ENCODE data around the gene C1GALT1.

C1GALT1 gene

GRCh38 chr7:7202375-7202720, 20.0 kb downstream of the C1GALT1 start:
- DNase-seq: no peak

GRCh38 chr7:7203813-7204575, 21.6 kb downstream of the C1GALT1 start:
- no peak for DNase-seq

DNA sequence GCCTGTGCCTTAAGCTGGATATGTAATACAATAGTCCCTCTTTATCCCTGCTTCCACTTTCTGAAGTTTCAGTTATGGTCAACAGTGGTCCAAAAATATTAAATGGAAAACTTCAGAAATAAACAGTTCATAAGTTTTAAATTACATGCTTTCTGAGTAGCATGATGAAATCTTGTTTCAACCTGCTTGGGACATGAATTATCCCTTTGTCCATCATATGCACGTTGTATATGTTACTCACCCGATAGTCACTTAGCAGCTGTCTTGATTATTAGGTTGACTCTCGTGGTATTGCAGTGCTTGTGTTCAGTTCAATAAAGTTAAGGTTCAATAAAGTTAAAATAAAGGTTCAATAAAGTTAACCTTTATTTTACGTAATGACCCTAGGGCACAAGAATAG, 25.5 kb downstream of the C1GALT1 start:
- no peak for DNase-seq

DNA sequence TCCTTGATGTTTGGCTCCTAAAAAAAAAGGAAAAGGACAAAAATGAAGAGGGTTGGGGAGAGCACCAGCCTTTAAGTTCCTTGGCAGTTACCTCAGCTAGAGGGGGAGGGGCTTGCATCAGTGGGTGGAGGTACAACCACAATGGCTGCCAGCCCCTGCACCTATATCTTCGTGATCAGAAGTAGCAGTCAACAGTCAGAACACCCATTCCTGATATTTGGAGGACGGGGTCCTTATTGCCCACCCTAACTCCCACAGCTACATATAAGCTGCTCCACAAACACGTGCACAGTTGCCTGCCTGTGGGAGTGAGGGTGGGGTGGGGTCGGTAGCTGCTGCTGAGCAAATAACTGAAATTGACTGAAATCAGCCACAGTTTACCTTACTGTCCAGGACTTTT, 26.2 kb downstream of the C1GALT1 start:
- no peak for DNase-seq

GRCh38 chr7:7209412-7210050, 27.2 kb downstream of the C1GALT1 start:
- DNase-seq: no peak

GRCh38 chr7:7210475-7211237, 28.3 kb downstream of the C1GALT1 start:
- DNase-seq: no peak

GRCh38 chr7:7212612-7213011, 30.3 kb downstream of the C1GALT1 start:
- no peak for DNase-seq

GRCh38 chr7:7214398-7215347, 32.3 kb downstream of the C1GALT1 start:
- no peak for DNase-seq

DNA sequence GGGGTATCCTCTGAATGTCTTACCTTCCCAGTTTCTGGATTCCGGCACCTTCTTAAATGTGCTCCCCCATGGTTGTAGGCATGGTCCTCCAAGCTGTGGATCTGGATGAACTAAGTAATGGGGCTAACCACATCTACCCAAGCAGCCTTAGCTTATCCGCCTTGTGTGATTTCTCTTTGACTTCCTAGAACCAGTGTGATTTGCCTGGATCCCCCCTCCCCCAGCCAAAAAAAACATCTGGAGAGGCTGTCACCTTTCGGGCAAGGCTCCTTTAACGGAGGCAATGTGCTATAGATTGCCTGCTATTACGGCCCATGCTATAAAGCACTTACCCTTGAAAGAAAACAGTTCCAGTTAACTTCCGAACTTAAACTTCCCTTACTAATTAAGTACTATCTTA, 33.9 kb downstream of the C1GALT1 start:
- no peak for DNase-seq

- DNase-seq: no peak
Observed at GRCh38 chr7:7219216-7219615, 36.9 kb downstream of the C1GALT1 start.

GRCh38 chr7:7220821-7221220, 38.5 kb downstream of the C1GALT1 start:
- DNase-seq: no peak

DNA sequence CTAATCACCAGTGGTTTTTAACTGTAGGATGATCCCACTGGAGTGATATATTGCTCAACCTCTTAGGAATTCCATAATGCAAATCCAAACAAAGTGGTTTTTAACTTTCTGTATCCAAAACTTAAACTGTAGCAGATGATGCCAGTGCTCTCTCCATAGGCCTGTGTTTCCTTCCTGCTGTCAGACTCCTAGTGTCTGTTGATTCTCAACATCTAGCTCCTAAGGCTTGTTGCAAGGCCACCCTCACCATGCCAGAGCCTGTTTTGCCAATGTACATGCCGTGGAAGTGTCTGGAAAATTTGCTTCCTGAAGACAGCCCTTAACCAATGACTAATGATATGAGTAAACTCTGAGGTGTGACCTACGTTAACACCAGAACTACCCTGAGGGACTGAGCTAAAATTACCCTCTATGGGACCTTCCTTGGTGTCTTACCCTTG, 39.3 kb downstream of the C1GALT1 start:
- DNase-seq: no peak

- no peak for DNase-seq
Observed at GRCh38 chr7:7223250-7223649, 40.9 kb downstream of the C1GALT1 start.

GRCh38 chr7:7226407-7226806, 44.1 kb downstream of the C1GALT1 start:
- no peak for DNase-seq

- no peak for DNase-seq
Observed at GRCh38 chr7:7228472-7228871, 46.1 kb downstream of the C1GALT1 start.

- DNase-seq: no peak
Observed at GRCh38 chr7:7228967-7229366, 46.6 kb downstream of the C1GALT1 start.

GRCh38 chr7:7231000-7231399, 48.7 kb downstream of the C1GALT1 start:
- no peak for DNase-seq

- no peak for DNase-seq
Observed at GRCh38 chr7:7231865-7232264, 49.5 kb downstream of the C1GALT1 start.

DNA sequence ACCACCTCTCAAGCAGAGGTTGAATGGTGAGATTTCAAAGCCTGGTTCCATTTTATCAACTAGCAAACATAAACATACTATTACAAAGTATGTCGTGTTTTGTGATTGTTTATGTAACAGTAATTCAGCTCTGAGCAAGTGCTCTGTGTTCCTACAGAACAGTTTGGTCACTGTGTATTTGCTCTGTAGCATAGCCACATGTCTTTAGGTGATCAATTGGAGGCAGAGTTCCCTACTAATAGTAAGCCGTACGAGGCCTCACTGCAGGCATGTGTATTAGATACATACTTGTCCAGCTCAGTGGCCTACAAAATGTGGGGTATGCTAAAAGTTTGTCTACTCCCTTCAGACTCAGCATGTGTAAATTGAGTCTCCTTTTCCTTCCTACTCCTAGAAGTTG, 53.0 kb downstream of the C1GALT1 start:
- DNase-seq: no peak

- no peak for DNase-seq
Observed at GRCh38 chr7:7236041-7236440, 53.7 kb downstream of the C1GALT1 start.

GRCh38 chr7:7237201-7237977, 55.0 kb downstream of the C1GALT1 start:
- DNase-seq: no peak

- DNase-seq: no peak
Observed at GRCh38 chr7:7237978-7238267, 55.6 kb downstream of the C1GALT1 start.
